HCT116 (cell line): ENCODE measurements around the gene TSSK2. TPM values are rescaled to one million over a fixed set of nuclear protein-coding genes. Genes with fewer than 3 reads are reported as not detected.

Experiments used
- ATAC-seq: fragments of 200-7000 bp; cut with Tn5 transposase; 2 replicates; pipeline ENCODE4 v1.9.1; 2020; ENCODE audit warnings: mild to moderate bottlenecking, moderate library complexity
- BruUV-seq: library from RNA; stranded (reverse); fragments of 400-500 nt; replicated peaks from 2 replicates; lab custom pipeline; 2021; lab: Mats Ljungman, UMichigan
- CTCF ChIA-PET: fragments of 300-600 bp; sonication (Branson Sonifier 250); formaldehyde crosslinking; loops from one replicate; lab custom pipeline; 2021; ENCODE audit warnings: antibody characterized with exemption; lab: Charles Lee
- POLR2A ChIA-PET: fragments of 300-600, 350-600 bp; sonication (Branson Sonifier 250); formaldehyde crosslinking; loops from one replicate; lab custom pipeline; 2021; ENCODE audit warnings: antibody characterized with exemption; lab: Charles Lee
- RAD21 ChIA-PET, 2 experiments: fragments of 300-600 bp; sonication (Branson Sonifier 250); formaldehyde crosslinking; loops; one replicate each; lab custom pipeline; 2023; ENCODE audit warnings: low total read pairs in 2 of 2; ENCODE audit not compliant: uncharacterized antibody in 2 of 2, unreplicated experiment in 2 of 2, low non-redundant PET in 1 of 2; lab: Charles Lee
- DNase-seq: peaks from one replicate; pipeline ENCODE4 v3.0.0-alpha.2; 2010; ENCODE audit warnings: low read depth, low spot score
- H2AFZ ChIP-seq: fragments of 200-600 bp; shearing (Covaris generic), sonication (generic); 2 replicates; pipeline ENCODE4 v1.6.1; 2017; ENCODE audit warnings: low read depth, mixed run types, mixed read lengths, antibody characterized with exemption, low read length; ENCODE audit not compliant: poor library complexity, severe bottlenecking
- H3K27ac ChIP-seq: 2 replicates; pipeline ENCODE4 v1.5.1; 2012; ENCODE audit warnings: low read depth, low read length
- H3K27me3 ChIP-seq: fragments of 200-600 bp; sonication (generic); 2 replicates; pipeline ENCODE4 v1.6.1; 2016; ENCODE audit warnings: mixed run types, low read length, mixed read lengths; ENCODE audit not compliant: insufficient read depth
- H3K36me3 ChIP-seq, 2 experiments: fragments of 200-500 bp in 1 of 2; fragments of 200-600 bp in 1 of 2; sonication (Bioruptor generic) in 1 of 2; sonication (generic) in 1 of 2; 2 replicates each; pipeline versions ENCODE4 v1.5.1 to v1.6.1; 2014 to 2016; ENCODE audit warnings: low read length in 2 of 2, inconsistent platforms in 1 of 2, mixed read lengths in 1 of 2, mixed run types in 1 of 2; ENCODE audit not compliant: insufficient read depth in 2 of 2, control insufficient read depth in 1 of 2
- H3K4me1 ChIP-seq, 2 experiments: fragments of 200-600 bp in 1 of 2; sonication (generic) in 1 of 2; 2 replicates each; pipeline versions ENCODE4 v1.5.1 to v1.6.1; 2012 to 2017; ENCODE audit warnings: low read length in 2 of 2, inconsistent platforms in 1 of 2, mild to moderate bottlenecking in 1 of 2, mixed read lengths in 1 of 2, mixed run types in 1 of 2, moderate library complexity in 1 of 2; ENCODE audit not compliant: insufficient read depth in 2 of 2, control insufficient read depth in 1 of 2
- H3K4me2 ChIP-seq: fragments of 200-600 bp; sonication (generic); 2 replicates; pipeline ENCODE4 v1.6.1; 2017; ENCODE audit warnings: mixed run types, low read length, mixed read lengths
- H3K4me3 ChIP-seq, 2 experiments: fragments of 200-600 bp in 1 of 2; sonication (generic) in 1 of 2; replicated peaks in 1 of 2; 2 replicates each; pipeline ENCODE4 v1.5.1; 2011 to 2016; ENCODE audit warnings: low read length in 2 of 2, control low read depth in 1 of 2, low read depth in 1 of 2, mild to moderate bottlenecking in 1 of 2, mixed read lengths in 1 of 2, mixed run types in 1 of 2
- H3K79me2 ChIP-seq: fragments of 200-600 bp; sonication (generic); 2 replicates; pipeline ENCODE4 v1.6.1; 2017; ENCODE audit warnings: mild to moderate bottlenecking, mixed run types, low read length, moderate library complexity, mixed read lengths; ENCODE audit not compliant: insufficient read depth
- H3K9ac ChIP-seq: fragments of 200-600 bp; sonication (generic); 2 replicates; pipeline ENCODE4 v1.6.1; 2016; ENCODE audit warnings: low read length, mixed read lengths
- H3K9me2 ChIP-seq: fragments of 200-600 bp; sonication (generic), shearing (Covaris generic); 2 replicates; pipeline ENCODE4 v1.6.1; 2017; ENCODE audit warnings: mixed run types, mild to moderate bottlenecking, moderate library complexity; ENCODE audit not compliant: insufficient read depth
- H3K9me3 ChIP-seq, 2 experiments: fragments of 200-500 bp in 1 of 2; fragments of 200-600 bp in 1 of 2; sonication (Bioruptor generic) in 1 of 2; sonication (generic) in 1 of 2; 2 replicates each; pipeline ENCODE4 v1.6.1; 2014 to 2017; ENCODE audit warnings: low read length in 2 of 2, mixed read lengths in 2 of 2, inconsistent platforms in 1 of 2, low read depth in 1 of 2, mild to moderate bottlenecking in 1 of 2, mixed run types in 1 of 2, moderate library complexity in 1 of 2; ENCODE audit not compliant: control insufficient read depth in 1 of 2, insufficient read depth in 1 of 2
- H4K20me1 ChIP-seq: fragments of 200-600 bp; sonication (generic), shearing (Covaris generic); 2 replicates; pipeline ENCODE4 v1.6.1; 2017; ENCODE audit warnings: mixed run types, mild to moderate bottlenecking, moderate library complexity; ENCODE audit not compliant: insufficient read depth
- CEBPB ChIP-seq: IDR thresholded peaks from 2 replicates; pipeline ENCODE4 v1.6.1; 2012; ENCODE audit warnings: low read depth
- EGR1 ChIP-seq: IDR thresholded peaks from 2 replicates; pipeline ENCODE4 v1.6.1; 2012; ENCODE audit warnings: low read depth
- ELF1 ChIP-seq: IDR thresholded peaks from 2 replicates; pipeline ENCODE4 v1.6.1; 2012; ENCODE audit warnings: low read depth, borderline replicate concordance
- EZH2phosphoT487 ChIP-seq: fragments of 200-600 bp; IDR thresholded peaks from 2 replicates; pipeline ENCODE4 v1.6.1; 2018; ENCODE audit warnings: antibody characterized with exemption, borderline replicate concordance
- MAX ChIP-seq: IDR thresholded peaks from 2 replicates; pipeline ENCODE4 v1.6.1; 2012
- POLR2AphosphoS5 ChIP-seq: IDR thresholded peaks from 2 replicates; pipeline ENCODE4 v1.6.1; 2011; ENCODE audit warnings: mild to moderate bottlenecking, low read depth, low read length, moderate library complexity
- REST ChIP-seq: IDR thresholded peaks from 2 replicates; pipeline ENCODE4 v1.6.1; 2012; ENCODE audit warnings: low read depth
- SIN3A ChIP-seq: IDR thresholded peaks from 2 replicates; pipeline ENCODE4 v1.6.1; 2012; ENCODE audit warnings: low read depth
- SRF ChIP-seq: IDR thresholded peaks from 2 replicates; pipeline ENCODE4 v1.6.1; 2012; ENCODE audit warnings: low read depth
- YY1 ChIP-seq: IDR thresholded peaks from 2 replicates; pipeline ENCODE4 v1.6.1; 2011; ENCODE audit warnings: low read length, low read depth, moderate library complexity, mild to moderate bottlenecking; ENCODE audit not compliant: insufficient replicate concordance; ENCODE audit errors: extremely low read depth
- ZFX ChIP-seq: fragments of 450-650 bp; IDR thresholded peaks from 2 replicates; pipeline ENCODE4 v1.6.1; 2017
- intact Hi-C: fragments of 100-400 bp; cut with micrococcal nuclease; formaldehyde crosslinking; loops from 2 replicates; pipeline ENCODE4 v1.10.0; 2022
- total RNA-seq: library from RNA; stranded (reverse); gene quantifications from one replicate; pipeline ENCODE4 v1.2.1, GENCODE V29; 2021; ENCODE audit not compliant: unreplicated experiment
- TF ChIP-seq, protein P1 (sequence below): IDR thresholded peaks from 2 replicates; pipeline ENCODE4 v1.6.1; 2011; ENCODE audit warnings: mild to moderate bottlenecking, low read length, moderate library complexity; ENCODE audit not compliant: insufficient replicate concordance; ENCODE audit errors: extremely low read depth

Gene TSSK2
- total RNA-seq, 1 experiment from 2014 or later, result not detected

- peaks cover 6% of the 10 kb centered on the region for H3K79me2 ChIP-seq
- intact Hi-C loops, result no loop called here
- no peak for ATAC-seq
- no peaks in the 10 kb centered on the region for H3K27me3 ChIP-seq
- no peak overlapping the region for H3K27ac ChIP-seq
- no peaks in the 10 kb centered on the region for H4K20me1 ChIP-seq
- ChIA-PET RAD21 (no interaction called here), CTCF (interaction anchor here (1.0 to 1.6 kb wide), 2 partner anchors 9 to 18 kb away, joined by 3 to 4 read pairs (median 4); partner anchors contain the start of gene ESS2), POLR2A (no interaction called here)
- peaks cover 0 to 8% of the 10 kb centered on the region in 2 experiments; a peak in 2 of 4 replicates for H3K4me1 ChIP-seq
- no peak for TF ChIP-seq POLR2AphosphoS5
- TF ChIP-seq CEBPB, result no peak
- TF ChIP-seq YY1, result no peak
- TF ChIP-seq REST, result no peak
- TF ChIP-seq EGR1, result no peak
- TF ChIP-seq EZH2phosphoT487, result no peak
- TF ChIP-seq MAX, result no peak
- no peak for TF ChIP-seq ZFX
- TF ChIP-seq, protein P1, sequence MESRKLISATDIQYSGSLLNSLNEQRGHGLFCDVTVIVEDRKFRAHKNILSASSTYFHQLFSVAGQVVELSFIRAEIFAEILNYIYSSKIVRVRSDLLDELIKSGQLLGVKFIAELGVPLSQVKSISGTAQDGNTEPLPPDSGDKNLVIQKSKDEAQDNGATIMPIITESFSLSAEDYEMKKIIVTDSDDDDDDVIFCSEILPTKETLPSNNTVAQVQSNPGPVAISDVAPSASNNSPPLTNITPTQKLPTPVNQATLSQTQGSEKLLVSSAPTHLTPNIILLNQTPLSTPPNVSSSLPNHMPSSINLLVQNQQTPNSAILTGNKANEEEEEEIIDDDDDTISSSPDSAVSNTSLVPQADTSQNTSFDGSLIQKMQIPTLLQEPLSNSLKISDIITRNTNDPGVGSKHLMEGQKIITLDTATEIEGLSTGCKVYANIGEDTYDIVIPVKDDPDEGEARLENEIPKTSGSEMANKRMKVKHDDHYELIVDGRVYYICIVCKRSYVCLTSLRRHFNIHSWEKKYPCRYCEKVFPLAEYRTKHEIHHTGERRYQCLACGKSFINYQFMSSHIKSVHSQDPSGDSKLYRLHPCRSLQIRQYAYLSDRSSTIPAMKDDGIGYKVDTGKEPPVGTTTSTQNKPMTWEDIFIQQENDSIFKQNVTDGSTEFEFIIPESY, result no peak
- TF ChIP-seq SRF, result no peak
- no peak for TF ChIP-seq ELF1
- no peak for TF ChIP-seq SIN3A
- no peak overlapping the region for H3K4me3 ChIP-seq
- no TSS peak for BruUV-seq
- no peak overlapping the region for H3K4me2 ChIP-seq
- no peak overlapping the region for H2AFZ ChIP-seq
- H3K9ac ChIP-seq, result no peak overlapping the region
- H3K9me2 ChIP-seq, result no peaks in the 10 kb centered on the region
- no peak for DNase-seq
- H3K36me3 ChIP-seq, result no peaks in the 10 kb centered on the region
- no peaks in the 10 kb centered on the region for H3K9me3 ChIP-seq
Observed at GRCh38 chr22:19126309-19127273, 4.5 kb upstream of the TSSK2 start.
